ENCODE results near the gene NADK. TPM values are rescaled to one million over a fixed set of nuclear protein-coding genes. Genes with fewer than 3 reads are reported as not detected.
A peak's percentile ranks its signal among the peaks of the same experiment; 100 is the strongest.

Gene NADK
- total RNA-seq, 4 donors from 2014 or later: 36.1 to 57.6 (median 39.5) TPM

- Histone ChIP-seq H3K27me3 (no peaks in the 10 kb centered on the region), H3K27ac (peak overlapping the region; percentile 58 to 75 (median 61)), H3K4me1 (peaks cover 14 to 26% (median 14%) of the 10 kb centered on the region in 3 donors), H3K4me3 (no peak overlapping the region), H3K36me3 (peaks cover 43 to 100% (median 55%) of the 10 kb centered on the region in 3 donors), H3K9me3 (no peaks in the 10 kb centered on the region)
- TF ChIP-seq POLR2A (IDR thresholded peaks at IDR 0.05) (no peak), CTCF (IDR thresholded peaks at IDR 0.05) (no peak)
- intact Hi-C loops (cut with DNase I): loop anchor here (10.0 kb wide), 1 partner anchor 147 kb away; no protein-coding TSS in a partner anchor
- WGBS, 2 donors: 87 to 90% methylated on average over 10 to 11 of the region's 27 CpGs
- DNase-seq: no peak
These were observed 20.1 kb downstream of the NADK start for GRCh38 chr1:1758059-1758621.

- Histone ChIP-seq H3K36me3 (peaks cover 46 to 100% (median 55%) of the 10 kb centered on the region in 3 donors), H3K27me3 (no peaks in the 10 kb centered on the region), H3K4me3 (no peak overlapping the region), H3K4me1 (peaks cover 14 to 20% (median 14%) of the 10 kb centered on the region in 3 donors), H3K9me3 (no peaks in the 10 kb centered on the region), H3K27ac (peak overlapping the region in 1 of 4 donors; percentile 75)
- TF ChIP-seq POLR2A (IDR thresholded peaks at IDR 0.05) (no peak), CTCF (IDR thresholded peaks at IDR 0.05) (no peak)
- WGBS, 2 donors: 89 to 93% methylated on average over 19 to 20 of the region's 25 CpGs
- intact Hi-C loops (cut with DNase I): loop anchor here (10.0 kb wide), 1 partner anchor 147 kb away; no protein-coding TSS in a partner anchor
- no peak for DNase-seq
These were observed 20.7 kb downstream of the NADK start for GRCh38 chr1:1757422-1758058.

- H3K36me3 ChIP-seq: peaks cover 39 to 99% (median 55%) of the 10 kb centered on the region in 3 donors
- TF ChIP-seq POLR2A (IDR thresholded peaks at IDR 0.05) (no peak), CTCF (IDR thresholded peaks at IDR 0.05) (no peak)
- intact Hi-C loops (cut with DNase I): loop anchor here (10.0 kb wide), 1 partner anchor 148 kb away; no protein-coding TSS in a partner anchor
- no peaks in the 10 kb centered on the region for H3K27me3 ChIP-seq
- DNase-seq: no peak
- no peak overlapping the region for H3K27ac ChIP-seq
- peaks cover 14 to 20% (median 14%) of the 10 kb centered on the region in 3 donors for H3K4me1 ChIP-seq
- no peaks in the 10 kb centered on the region for H3K9me3 ChIP-seq
- WGBS, 2 donors: 89 to 96% methylated on average over 7 to 19 of the region's 33 CpGs
- no peak overlapping the region for H3K4me3 ChIP-seq
These were observed 21.4 kb downstream of the NADK start for GRCh38 chr1:1756661-1757421.

GRCh38 chr1:1755852-1756251 lies 22.4 kb downstream of the NADK start:
- no peak overlapping the region for H3K27ac ChIP-seq
- TF ChIP-seq CTCF (IDR thresholded peaks at IDR 0.05) (no peak), POLR2A (IDR thresholded peaks at IDR 0.05) (no peak)
- intact Hi-C loops (cut with DNase I): loop anchor here (10.0 kb wide), 1 partner anchor 149 kb away; no protein-coding TSS in a partner anchor
- no peaks in the 10 kb centered on the region for H3K27me3 ChIP-seq
- DNase-seq: no peak
- peaks cover 14 to 20% (median 14%) of the 10 kb centered on the region in 3 donors for H3K4me1 ChIP-seq
- no peak overlapping the region for H3K4me3 ChIP-seq
- no peaks in the 10 kb centered on the region for H3K9me3 ChIP-seq
- WGBS, 2 donors: 100% methylated on average over 2 of the region's 15 CpGs
- H3K36me3 ChIP-seq: peaks cover 34 to 89% (median 46%) of the 10 kb centered on the region in 3 donors
